Sigmoid colon (tissue), 4 donors: Measurements from ENCODE around the gene ZFYVE19.

Experiments used
- EP300 ChIP-seq, 4 donors: sonication (generic); formaldehyde crosslinking; IDR thresholded peaks; one replicate each; pipeline ENCODE4 v1.6.1; 2017; ENCODE audit warnings: antibody characterized with exemption in 4 of 4
- TF ChIP-seq, protein P1 (sequence below), 4 experiments: fragments of 450-650 bp in 3 of 4; fragments of 200-600 bp in 1 of 4; IDR thresholded peaks; one replicate each; pipeline ENCODE4 v1.5.1; 2016 to 2019; ENCODE audit warnings: antibody characterized with exemption in 4 of 4, mild to moderate bottlenecking in 3 of 4, moderate library complexity in 2 of 4

DNA sequence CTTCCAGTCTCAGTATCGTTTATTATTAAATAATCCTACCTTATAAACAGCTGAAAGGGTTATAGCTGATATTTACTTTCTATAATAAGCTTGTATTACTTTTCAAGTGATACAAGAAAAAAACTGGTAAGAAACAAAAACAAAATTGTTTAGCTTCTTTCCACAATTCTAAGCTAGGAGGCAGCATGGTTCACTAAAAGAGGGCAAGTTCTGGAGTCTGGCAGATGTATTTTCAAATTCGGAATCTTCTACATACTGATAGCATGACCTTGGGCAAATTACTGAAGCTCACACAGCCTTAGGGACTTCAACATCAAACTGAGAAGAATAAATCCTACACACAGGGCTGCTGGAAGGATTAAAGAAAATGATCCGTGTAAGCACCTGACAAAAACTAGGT lies 21.7 kb upstream of the ZFYVE19 start:
- no peak for TF ChIP-seq EP300 (IDR thresholded peaks at IDR 0.05)
- TF ChIP-seq, protein P1, sequence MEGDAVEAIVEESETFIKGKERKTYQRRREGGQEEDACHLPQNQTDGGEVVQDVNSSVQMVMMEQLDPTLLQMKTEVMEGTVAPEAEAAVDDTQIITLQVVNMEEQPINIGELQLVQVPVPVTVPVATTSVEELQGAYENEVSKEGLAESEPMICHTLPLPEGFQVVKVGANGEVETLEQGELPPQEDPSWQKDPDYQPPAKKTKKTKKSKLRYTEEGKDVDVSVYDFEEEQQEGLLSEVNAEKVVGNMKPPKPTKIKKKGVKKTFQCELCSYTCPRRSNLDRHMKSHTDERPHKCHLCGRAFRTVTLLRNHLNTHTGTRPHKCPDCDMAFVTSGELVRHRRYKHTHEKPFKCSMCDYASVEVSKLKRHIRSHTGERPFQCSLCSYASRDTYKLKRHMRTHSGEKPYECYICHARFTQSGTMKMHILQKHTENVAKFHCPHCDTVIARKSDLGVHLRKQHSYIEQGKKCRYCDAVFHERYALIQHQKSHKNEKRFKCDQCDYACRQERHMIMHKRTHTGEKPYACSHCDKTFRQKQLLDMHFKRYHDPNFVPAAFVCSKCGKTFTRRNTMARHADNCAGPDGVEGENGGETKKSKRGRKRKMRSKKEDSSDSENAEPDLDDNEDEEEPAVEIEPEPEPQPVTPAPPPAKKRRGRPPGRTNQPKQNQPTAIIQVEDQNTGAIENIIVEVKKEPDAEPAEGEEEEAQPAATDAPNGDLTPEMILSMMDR (IDR thresholded peaks at IDR 0.05): no peak
